Measurements from ENCODE around the gene LPP. TPM values are rescaled to one million over a fixed set of nuclear protein-coding genes. Genes with fewer than 3 reads are reported as not detected.

LPP gene
- total and polyA plus RNA-seq, 9 of the 15 experiments (the other 6 are each of a cell fraction or from before 2014, with no cell fraction given), result 0.07 to 0.18 TPM; not detected in 7

DNA sequence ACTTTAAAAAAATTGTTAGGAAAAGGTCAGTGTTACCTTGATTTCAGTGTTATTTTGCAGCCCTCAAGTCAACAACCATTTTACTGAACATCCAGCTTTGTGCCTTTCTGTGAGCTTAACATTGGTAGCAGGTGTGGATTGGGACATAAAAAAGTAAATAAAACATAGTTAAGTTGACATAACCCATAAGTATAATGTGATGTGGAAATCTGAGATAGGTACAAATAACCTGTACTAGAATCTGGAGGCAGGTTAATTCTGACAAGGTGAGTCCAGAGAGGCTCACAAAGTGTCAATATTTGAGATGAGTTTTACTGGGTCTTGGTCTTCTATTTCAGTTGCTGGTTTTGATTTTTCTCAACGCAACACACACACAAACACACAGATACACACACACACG lies 151.3 kb downstream of the LPP start:
- Histone ChIP-seq H3K9ac (ENCODE audit: insufficient read depth in 1 of 2, low read depth in 2 of 2, low read length in 2 of 2) (no peak overlapping the region), H3K9me3 (replicated peaks; ENCODE audit: control insufficient read depth, insufficient read depth, low read depth, low read length) (no peaks in the 10 kb centered on the region), H3K79me2 (ENCODE audit: control insufficient read depth, insufficient read depth, low read length) (no peaks in the 10 kb centered on the region), H3K27ac (ENCODE audit: extremely low read depth, low read depth, low read length) (no peak overlapping the region), H3K4me1 (replicated peaks in 1 of 2; ENCODE audit: control insufficient read depth in 2 of 2, insufficient read depth in 2 of 2, low read length in 2 of 2) (no peaks in the 10 kb centered on the region), H2AFZ (ENCODE audit: low read depth, low read length) (no peak overlapping the region), H4K20me1 (replicated peaks; ENCODE audit: control insufficient read depth, insufficient read depth, low read length) (no peaks in the 10 kb centered on the region), H3K4me3 (no peak overlapping the region), H3K9me1 (ENCODE audit: control insufficient read depth, insufficient read depth, low read length) (no peaks in the 10 kb centered on the region), H3K27me3 (ENCODE audit: control insufficient read depth in 2 of 2, insufficient read depth in 2 of 2, low read length in 2 of 2) (no peaks in the 10 kb centered on the region), H3K36me3 (ENCODE audit: control insufficient read depth, insufficient read depth, low read length) (no peaks in the 10 kb centered on the region), H3K4me2 (ENCODE audit: insufficient read depth, low read length) (no peak overlapping the region)
- DNase-seq (ENCODE audit: extremely low read depth in 1 of 4, low spot score in 3 of 4) (no peak), ATAC-seq (no peak), FAIRE-seq (no peak)
- intact Hi-C loops (cut with micrococcal nuclease) (no loop called here), in situ Hi-C loops (cut with MboI) (no loop called here)
- no TSS peak for BruUV-seq (replicated peaks)
- TF ChIP-seq HNRNPH1 (optimal IDR thresholded peaks at IDR 0.05; ENCODE audit: low read depth, low read length), result no peak
- TF ChIP-seq, protein P1, sequence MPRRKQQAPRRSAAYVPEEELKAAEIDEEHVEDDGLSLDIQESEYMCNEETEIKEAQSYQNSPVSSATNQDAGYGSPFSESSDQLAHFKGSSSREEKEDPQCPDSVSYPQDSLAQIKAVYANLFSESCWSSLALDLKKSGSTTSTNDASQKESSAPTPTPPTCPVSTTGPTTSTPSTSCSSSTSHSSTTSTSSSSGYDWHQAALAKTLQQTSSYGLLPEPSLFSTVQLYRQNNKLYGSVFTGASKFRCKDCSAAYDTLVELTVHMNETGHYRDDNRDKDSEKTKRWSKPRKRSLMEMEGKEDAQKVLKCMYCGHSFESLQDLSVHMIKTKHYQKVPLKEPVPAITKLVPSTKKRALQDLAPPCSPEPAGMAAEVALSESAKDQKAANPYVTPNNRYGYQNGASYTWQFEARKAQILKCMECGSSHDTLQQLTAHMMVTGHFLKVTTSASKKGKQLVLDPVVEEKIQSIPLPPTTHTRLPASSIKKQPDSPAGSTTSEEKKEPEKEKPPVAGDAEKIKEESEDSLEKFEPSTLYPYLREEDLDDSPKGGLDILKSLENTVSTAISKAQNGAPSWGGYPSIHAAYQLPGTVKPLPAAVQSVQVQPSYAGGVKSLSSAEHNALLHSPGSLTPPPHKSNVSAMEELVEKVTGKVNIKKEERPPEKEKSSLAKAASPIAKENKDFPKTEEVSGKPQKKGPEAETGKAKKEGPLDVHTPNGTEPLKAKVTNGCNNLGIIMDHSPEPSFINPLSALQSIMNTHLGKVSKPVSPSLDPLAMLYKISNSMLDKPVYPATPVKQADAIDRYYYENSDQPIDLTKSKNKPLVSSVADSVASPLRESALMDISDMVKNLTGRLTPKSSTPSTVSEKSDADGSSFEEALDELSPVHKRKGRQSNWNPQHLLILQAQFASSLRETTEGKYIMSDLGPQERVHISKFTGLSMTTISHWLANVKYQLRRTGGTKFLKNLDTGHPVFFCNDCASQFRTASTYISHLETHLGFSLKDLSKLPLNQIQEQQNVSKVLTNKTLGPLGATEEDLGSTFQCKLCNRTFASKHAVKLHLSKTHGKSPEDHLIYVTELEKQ (CRISPR knock-in tag; IDR thresholded peaks at IDR 0.05), result no peak
- TF ChIP-seq, protein P2, sequence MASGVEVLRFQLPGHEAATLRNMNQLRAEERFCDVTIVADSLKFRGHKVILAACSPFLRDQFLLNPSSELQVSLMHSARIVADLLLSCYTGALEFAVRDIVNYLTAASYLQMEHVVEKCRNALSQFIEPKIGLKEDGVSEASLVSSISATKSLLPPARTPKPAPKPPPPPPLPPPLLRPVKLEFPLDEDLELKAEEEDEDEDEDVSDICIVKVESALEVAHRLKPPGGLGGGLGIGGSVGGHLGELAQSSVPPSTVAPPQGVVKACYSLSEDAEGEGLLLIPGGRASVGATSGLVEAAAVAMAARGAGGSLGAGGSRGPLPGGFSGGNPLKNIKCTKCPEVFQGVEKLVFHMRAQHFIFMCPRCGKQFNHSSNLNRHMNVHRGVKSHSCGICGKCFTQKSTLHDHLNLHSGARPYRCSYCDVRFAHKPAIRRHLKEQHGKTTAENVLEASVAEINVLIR (CRISPR knock-in tag; IDR thresholded peaks at IDR 0.05), result no peak
- ChIA-PET CTCF (ENCODE audit: low intra/inter-chr PET ratio) (no interaction called here), POLR2A (no interaction called here)
- 4% methylated on average over 2 of the region's 2 CpGs for WGBS (ENCODE audit: insufficient coverage, low coverage, missing lambda C conversion rate)

Measured in K562 (cell line).